Chondrocyte (in vitro differentiated cells): ENCODE measurements around the gene SEMA3E. TPM values are rescaled to one million over a fixed set of nuclear protein-coding genes. Genes with fewer than 3 reads are reported as not detected.

Source experiments
- DNase-seq: peaks from one replicate; pipeline ENCODE4 v3.0.0; 2021; ENCODE audit warnings: mixed read lengths, low spot score
- H3K27ac Mint-ChIP-seq: one replicate; pipeline ENCODE4 v1.8.0; 2021; ENCODE audit warnings: mild to moderate bottlenecking, moderate library complexity, mixed read lengths; ENCODE audit not compliant: unreplicated experiment
- H3K27me3 Mint-ChIP-seq: 2 replicates; pipeline ENCODE4 v1.8.0; 2021; ENCODE audit warnings: low read depth, mixed read lengths
- H3K36me3 Mint-ChIP-seq: 2 replicates; pipeline ENCODE4 v1.8.0; 2021; ENCODE audit warnings: low read depth, mixed read lengths
- H3K4me1 Mint-ChIP-seq: 2 replicates; pipeline ENCODE4 v1.8.0; 2021; ENCODE audit warnings: low read depth, mild to moderate bottlenecking, mixed read lengths
- H3K4me3 Mint-ChIP-seq: one replicate; pipeline ENCODE4 v1.8.0; 2021; ENCODE audit warnings: mild to moderate bottlenecking, moderate library complexity, mixed read lengths; ENCODE audit not compliant: unreplicated experiment
- H3K9me3 Mint-ChIP-seq: 2 replicates; pipeline ENCODE4 v1.8.0; 2021; ENCODE audit warnings: low read depth, mixed read lengths
- total RNA-seq: library from RNA; stranded (reverse); gene quantifications from 3 replicates; pipeline ENCODE4 v1.2.1, GENCODE V29; 2021
- TF ChIP-seq, protein P1 (sequence below): fragments of 200-600 bp; sonication (generic); IDR thresholded peaks from 2 replicates; pipeline ENCODE4 v1.5.0; 2021; ENCODE audit warnings: antibody characterized with exemption, mild to moderate bottlenecking, moderate library complexity

Gene SEMA3E
- total RNA-seq, 1 donor from 2014 or later = 3.7 TPM

DNA sequence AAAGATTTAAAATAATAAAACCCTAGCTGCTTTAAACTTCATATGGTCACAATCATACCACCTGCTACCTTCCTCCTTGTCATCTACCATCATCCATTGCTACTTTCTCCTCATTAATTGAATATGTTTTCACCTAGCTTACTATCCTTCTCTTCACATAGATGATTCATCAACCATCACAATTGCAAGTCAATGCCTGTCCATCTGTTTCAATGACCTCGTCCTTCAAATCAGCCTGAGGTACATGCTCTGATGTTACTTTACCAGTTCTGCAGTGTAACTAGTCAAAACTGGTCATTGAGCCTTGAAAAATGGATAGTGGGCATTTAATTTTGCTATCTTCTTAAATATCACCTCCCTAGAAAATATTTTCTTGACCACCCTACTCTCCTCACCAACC lies 164.7 kb downstream of the SEMA3E start:
- Mint-ChIP-seq H3K27ac (no peak overlapping the region), H3K4me3 (no peak overlapping the region), H3K36me3 (no peaks in the 10 kb centered on the region), H3K4me1 (peaks cover 2% of the 10 kb centered on the region), H3K9me3 (no peaks in the 10 kb centered on the region), H3K27me3 (peaks cover 2% of the 10 kb centered on the region)
- TF ChIP-seq, protein P1, sequence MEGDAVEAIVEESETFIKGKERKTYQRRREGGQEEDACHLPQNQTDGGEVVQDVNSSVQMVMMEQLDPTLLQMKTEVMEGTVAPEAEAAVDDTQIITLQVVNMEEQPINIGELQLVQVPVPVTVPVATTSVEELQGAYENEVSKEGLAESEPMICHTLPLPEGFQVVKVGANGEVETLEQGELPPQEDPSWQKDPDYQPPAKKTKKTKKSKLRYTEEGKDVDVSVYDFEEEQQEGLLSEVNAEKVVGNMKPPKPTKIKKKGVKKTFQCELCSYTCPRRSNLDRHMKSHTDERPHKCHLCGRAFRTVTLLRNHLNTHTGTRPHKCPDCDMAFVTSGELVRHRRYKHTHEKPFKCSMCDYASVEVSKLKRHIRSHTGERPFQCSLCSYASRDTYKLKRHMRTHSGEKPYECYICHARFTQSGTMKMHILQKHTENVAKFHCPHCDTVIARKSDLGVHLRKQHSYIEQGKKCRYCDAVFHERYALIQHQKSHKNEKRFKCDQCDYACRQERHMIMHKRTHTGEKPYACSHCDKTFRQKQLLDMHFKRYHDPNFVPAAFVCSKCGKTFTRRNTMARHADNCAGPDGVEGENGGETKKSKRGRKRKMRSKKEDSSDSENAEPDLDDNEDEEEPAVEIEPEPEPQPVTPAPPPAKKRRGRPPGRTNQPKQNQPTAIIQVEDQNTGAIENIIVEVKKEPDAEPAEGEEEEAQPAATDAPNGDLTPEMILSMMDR = no peak
- no peak for DNase-seq

GRCh38 chr7:83478616-83479015 lies 170.3 kb downstream of the SEMA3E start:
- H3K27ac Mint-ChIP-seq = no peak overlapping the region
- H3K9me3 Mint-ChIP-seq = no peaks in the 10 kb centered on the region
- no peak for DNase-seq
- TF ChIP-seq, protein P1 = no peak
- H3K4me1 Mint-ChIP-seq = peaks cover 10% of the 10 kb centered on the region
- H3K4me3 Mint-ChIP-seq = no peak overlapping the region
- H3K27me3 Mint-ChIP-seq = no peaks in the 10 kb centered on the region
- no peaks in the 10 kb centered on the region for H3K36me3 Mint-ChIP-seq

DNA sequence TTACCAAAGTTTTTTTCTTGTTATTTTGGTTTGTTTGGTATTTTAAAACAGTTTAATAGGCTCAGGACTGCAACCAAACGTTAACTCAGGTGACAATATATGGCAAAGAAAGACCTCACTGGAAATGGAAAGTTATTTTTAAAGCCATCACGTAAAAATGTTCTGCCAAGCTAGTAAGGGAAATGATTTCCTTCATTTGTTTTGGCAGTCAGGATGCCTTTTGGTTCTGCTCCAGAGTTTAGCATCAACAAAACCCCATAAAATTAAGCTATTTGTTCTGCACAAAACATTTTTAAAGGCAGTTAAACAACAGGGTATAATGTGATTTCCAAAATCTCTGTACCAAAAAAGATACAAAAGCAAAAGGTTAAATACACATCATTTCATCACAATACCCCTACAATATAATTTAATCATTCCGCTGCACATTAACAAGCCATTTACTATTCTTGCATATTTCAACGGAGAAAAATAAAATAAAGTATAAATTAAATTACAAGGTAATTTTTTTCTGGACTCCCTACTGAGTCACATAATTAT lies 172.4 kb downstream of the SEMA3E start:
- Mint-ChIP-seq H3K27me3 (no peaks in the 10 kb centered on the region), H3K27ac (no peak overlapping the region), H3K9me3 (no peaks in the 10 kb centered on the region), H3K4me1 (peaks cover 8% of the 10 kb centered on the region), H3K4me3 (no peak overlapping the region), H3K36me3 (no peaks in the 10 kb centered on the region)
- TF ChIP-seq, protein P1 = no peak
- no peak for DNase-seq

GRCh38 chr7:83475420-83475819 lies 173.5 kb downstream of the SEMA3E start:
- DNase-seq = no peak
- TF ChIP-seq, protein P1 = no peak
- Mint-ChIP-seq H3K36me3 (no peaks in the 10 kb centered on the region), H3K27me3 (no peaks in the 10 kb centered on the region), H3K9me3 (no peaks in the 10 kb centered on the region), H3K4me1 (peaks cover 8% of the 10 kb centered on the region), H3K27ac (no peak overlapping the region), H3K4me3 (no peak overlapping the region)

GRCh38 chr7:83472376-83472775 lies 176.6 kb downstream of the SEMA3E start:
- no peak overlapping the region for H3K4me3 Mint-ChIP-seq
- H3K27ac Mint-ChIP-seq = no peak overlapping the region
- TF ChIP-seq, protein P1 = no peak
- no peak for DNase-seq
- H3K36me3 Mint-ChIP-seq = no peaks in the 10 kb centered on the region
- H3K4me1 Mint-ChIP-seq = peaks cover 25% of the 10 kb centered on the region
- no peaks in the 10 kb centered on the region for H3K9me3 Mint-ChIP-seq
- no peaks in the 10 kb centered on the region for H3K27me3 Mint-ChIP-seq
